ENCODE measurements around the gene SPIC.

GRCh38 chr12:101536069-101536674, 61.0 kb downstream of the SPIC start:
- no peak for TF ChIP-seq CTCF (IDR thresholded peaks at IDR 0.05)
- no peak for TF ChIP-seq POLR2AphosphoS5 (IDR thresholded peaks at IDR 0.05)
- no peak for TF ChIP-seq EP300 (IDR thresholded peaks at IDR 0.05)
- TF ChIP-seq POLR2A (IDR thresholded peaks at IDR 0.05): no peak

All from sigmoid colon (tissue), 4 donors.